HEK293T (cell line): ENCODE results near the gene GARIN5A.

ENCODE experiments used
- ARNT ChIP-seq: fragments of 450-650 bp; IDR thresholded peaks from 2 replicates; pipeline ENCODE4 v1.6.1; 2017; ENCODE audit warnings: mild to moderate bottlenecking
- BHLHE40 ChIP-seq: fragments of 450-650 bp; IDR thresholded peaks from 2 replicates; pipeline ENCODE4 v1.6.1; 2016; ENCODE audit warnings: mild to moderate bottlenecking, moderate library complexity, borderline replicate concordance
- CTBP1 ChIP-seq: fragments of 450-650 bp; IDR thresholded peaks from 2 replicates; pipeline ENCODE4 v1.6.1; 2016; ENCODE audit warnings: borderline replicate concordance
- ELF4 ChIP-seq: fragments of 450-650 bp; IDR thresholded peaks from 2 replicates; pipeline ENCODE4 v1.6.1; 2017; ENCODE audit warnings: antibody characterized with exemption
- FOXA1 ChIP-seq: fragments of 450-650 bp; IDR thresholded peaks from 2 replicates; pipeline ENCODE4 v1.6.1; 2016; ENCODE audit warnings: mild to moderate bottlenecking
- FOXK2 ChIP-seq: fragments of 450-650 bp; IDR thresholded peaks from 2 replicates; pipeline ENCODE4 v1.6.1; 2016; ENCODE audit warnings: mild to moderate bottlenecking
- FOXM1 ChIP-seq: fragments of 450-650 bp; IDR thresholded peaks from 2 replicates; pipeline ENCODE4 v1.6.1; 2017; ENCODE audit warnings: mild to moderate bottlenecking, borderline replicate concordance
- HDGF ChIP-seq: fragments of 450-650 bp; IDR thresholded peaks from 2 replicates; pipeline ENCODE4 v1.6.1; 2017; ENCODE audit warnings: antibody characterized with exemption, borderline replicate concordance
- L3MBTL2 ChIP-seq: fragments of 450-650 bp; conservative IDR thresholded peaks from 2 replicates; pipeline ENCODE4 v1.6.1; 2016; ENCODE audit warnings: mild to moderate bottlenecking
- LEF1 ChIP-seq: fragments of 450-650 bp; IDR thresholded peaks from 2 replicates; pipeline ENCODE4 v1.6.1; 2017; ENCODE audit warnings: mild to moderate bottlenecking, borderline replicate concordance
- SP1 ChIP-seq: fragments of 450-650 bp; IDR thresholded peaks from 2 replicates; pipeline ENCODE4 v1.6.1; 2017
- SUZ12 ChIP-seq: fragments of 450-650 bp; IDR thresholded peaks from 2 replicates; pipeline ENCODE4 v1.6.1; 2016; ENCODE audit warnings: mild to moderate bottlenecking
- ZNF384 ChIP-seq: fragments of 450-650 bp; IDR thresholded peaks from 2 replicates; pipeline ENCODE4 v1.6.1; 2016
- TF ChIP-seq, protein P1 (sequence below): fragments of 450-650 bp; IDR thresholded peaks from 2 replicates; pipeline ENCODE4 v1.6.1; 2016

DNA sequence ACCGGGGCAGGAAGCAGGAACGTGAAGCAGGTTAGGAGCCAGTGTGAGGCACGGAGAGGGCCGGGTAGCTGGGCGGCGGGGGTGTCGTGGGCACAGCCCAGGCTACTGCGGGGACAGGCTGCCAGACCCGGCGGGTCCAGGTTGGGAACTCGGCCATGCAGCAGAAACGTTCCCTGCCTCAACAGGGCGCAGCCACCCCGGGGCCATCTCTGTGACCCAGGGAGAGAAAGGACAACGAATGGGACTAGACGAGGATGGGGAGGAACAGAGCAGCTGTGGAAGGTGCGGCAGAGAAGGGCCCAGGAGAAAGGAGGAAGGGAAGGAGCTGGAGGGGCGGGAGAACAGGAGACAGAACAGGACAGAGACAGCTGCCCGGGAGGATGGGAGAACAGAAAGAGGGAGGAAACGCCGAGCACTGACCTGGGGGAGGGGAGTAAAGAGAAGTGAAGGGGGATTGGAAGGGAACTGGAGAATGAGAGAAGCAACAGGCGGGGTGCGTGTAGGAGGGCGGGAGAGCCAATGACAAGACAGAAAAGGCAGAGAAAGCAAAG lies 12.9 kb upstream of the GARIN5A start:
- TF ChIP-seq LEF1 (no peak), CTBP1 (no peak), SUZ12 (no peak), FOXM1 (no peak), SP1 (no peak), BHLHE40 (no peak), L3MBTL2 (no peak), FOXK2 (no peak), ARNT (no peak), ZNF384 (no peak), FOXA1 (no peak), ELF4 (no peak), HDGF (no peak)
- TF ChIP-seq, protein P1, sequence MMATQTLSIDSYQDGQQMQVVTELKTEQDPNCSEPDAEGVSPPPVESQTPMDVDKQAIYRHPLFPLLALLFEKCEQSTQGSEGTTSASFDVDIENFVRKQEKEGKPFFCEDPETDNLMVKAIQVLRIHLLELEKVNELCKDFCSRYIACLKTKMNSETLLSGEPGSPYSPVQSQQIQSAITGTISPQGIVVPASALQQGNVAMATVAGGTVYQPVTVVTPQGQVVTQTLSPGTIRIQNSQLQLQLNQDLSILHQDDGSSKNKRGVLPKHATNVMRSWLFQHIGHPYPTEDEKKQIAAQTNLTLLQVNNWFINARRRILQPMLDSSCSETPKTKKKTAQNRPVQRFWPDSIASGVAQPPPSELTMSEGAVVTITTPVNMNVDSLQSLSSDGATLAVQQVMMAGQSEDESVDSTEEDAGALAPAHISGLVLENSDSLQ: no peak
